A549 (cell line): ENCODE results near the gene STPG4.

Experiments
- CTCF ChIP-seq: fragments of >200 bp; sonication (Bioruptor Twin); formaldehyde crosslinking; IDR thresholded peaks from 3 replicates; pipeline ENCODE4 v1.5.1; 2016
- ELK1 ChIP-seq: fragments of 150-350 bp; IDR thresholded peaks from 2 replicates; pipeline ENCODE4 v1.6.1; 2014; ENCODE audit warnings: low read depth, mild to moderate bottlenecking, low read length
- MAFK ChIP-seq: fragments of 450-650 bp; IDR thresholded peaks from 2 replicates; pipeline ENCODE4 v1.6.1; 2014; ENCODE audit not compliant: partially characterized antibody
- MAX ChIP-seq: IDR thresholded peaks from 2 replicates; pipeline ENCODE4 v1.6.1; 2012
- POLR2A ChIP-seq: IDR thresholded peaks from 2 replicates; pipeline ENCODE4 v1.6.1; 2012; ENCODE audit warnings: mild to moderate bottlenecking, low read length

- TF ChIP-seq CTCF (no peak), POLR2A (no peak), MAFK (no peak), ELK1 (no peak), MAX (no peak)
Measured at GRCh38 chr2:47150175-47150574, 4.9 kb downstream of the STPG4 start.
